AG10803 (cell line): ENCODE results near the gene LEF1.

Source experiments
- DNase-seq: peaks from one replicate; pipeline ENCODE4 v3.0.0; 2010; ENCODE audit warnings: low read depth
- H3K4me3 ChIP-seq: 2 replicates; pipeline ENCODE4 v1.5.1; 2011; ENCODE audit warnings: mild to moderate bottlenecking, low read length, control low read depth
- TF ChIP-seq, protein P1 (sequence below): conservative IDR thresholded peaks from 2 replicates; pipeline ENCODE4 v1.5.1; 2011; ENCODE audit warnings: mild to moderate bottlenecking, low read length, control low read depth, inconsistent platforms

LEF1 gene

DNA sequence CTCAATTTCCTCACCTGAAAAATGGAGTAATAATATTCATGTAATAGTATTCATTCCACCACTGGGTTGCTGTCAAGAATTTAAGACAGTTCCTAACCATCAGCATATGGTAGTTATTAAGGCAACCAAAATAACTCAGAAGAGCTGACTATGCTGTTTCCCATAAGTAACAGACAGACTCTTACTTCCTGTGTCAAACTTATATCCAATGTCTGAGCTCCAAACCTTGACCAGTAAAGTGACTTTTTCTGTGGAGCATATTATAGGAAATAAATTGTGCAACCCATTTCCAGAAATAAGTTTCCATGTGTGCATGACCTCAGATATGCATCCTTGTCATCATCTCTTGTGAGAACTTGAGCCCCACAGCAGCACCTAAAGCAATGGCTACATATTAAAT is 100.3 kb downstream of the LEF1 start:
- H3K4me3 ChIP-seq: no peak overlapping the region
- TF ChIP-seq, protein P1, sequence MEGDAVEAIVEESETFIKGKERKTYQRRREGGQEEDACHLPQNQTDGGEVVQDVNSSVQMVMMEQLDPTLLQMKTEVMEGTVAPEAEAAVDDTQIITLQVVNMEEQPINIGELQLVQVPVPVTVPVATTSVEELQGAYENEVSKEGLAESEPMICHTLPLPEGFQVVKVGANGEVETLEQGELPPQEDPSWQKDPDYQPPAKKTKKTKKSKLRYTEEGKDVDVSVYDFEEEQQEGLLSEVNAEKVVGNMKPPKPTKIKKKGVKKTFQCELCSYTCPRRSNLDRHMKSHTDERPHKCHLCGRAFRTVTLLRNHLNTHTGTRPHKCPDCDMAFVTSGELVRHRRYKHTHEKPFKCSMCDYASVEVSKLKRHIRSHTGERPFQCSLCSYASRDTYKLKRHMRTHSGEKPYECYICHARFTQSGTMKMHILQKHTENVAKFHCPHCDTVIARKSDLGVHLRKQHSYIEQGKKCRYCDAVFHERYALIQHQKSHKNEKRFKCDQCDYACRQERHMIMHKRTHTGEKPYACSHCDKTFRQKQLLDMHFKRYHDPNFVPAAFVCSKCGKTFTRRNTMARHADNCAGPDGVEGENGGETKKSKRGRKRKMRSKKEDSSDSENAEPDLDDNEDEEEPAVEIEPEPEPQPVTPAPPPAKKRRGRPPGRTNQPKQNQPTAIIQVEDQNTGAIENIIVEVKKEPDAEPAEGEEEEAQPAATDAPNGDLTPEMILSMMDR: no peak
- peak; percentile 79 for DNase-seq

DNA sequence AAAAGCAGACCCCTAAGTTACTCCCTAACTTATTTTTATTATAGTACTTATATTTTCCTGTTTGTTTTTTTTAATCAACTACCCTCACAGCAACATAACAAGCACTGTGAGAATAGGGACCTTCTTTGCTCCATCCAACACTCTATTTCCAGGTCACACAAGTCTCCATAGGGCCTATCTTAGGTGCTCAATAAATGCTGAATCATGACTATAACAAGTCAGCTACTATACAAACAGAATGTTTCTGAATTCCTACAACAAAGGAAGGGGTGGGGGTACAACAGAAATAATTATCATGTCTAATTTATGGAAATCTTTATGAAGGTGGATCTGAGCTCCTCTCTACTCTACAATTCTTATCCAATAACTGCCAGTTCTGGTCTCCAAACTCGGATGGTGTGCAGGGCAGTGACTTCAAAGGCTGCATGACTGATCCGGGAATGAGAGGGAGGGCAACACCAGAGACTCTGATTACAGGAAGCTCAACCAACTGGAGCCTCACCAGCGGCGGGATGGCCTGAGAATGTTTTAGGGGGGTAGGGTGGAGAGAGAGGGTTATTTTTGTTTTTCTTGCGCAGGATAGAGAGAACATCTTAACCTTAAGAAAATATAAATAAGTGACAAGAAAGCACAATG is 107.9 kb downstream of the LEF1 start:
- H3K4me3 ChIP-seq: no peak overlapping the region
- TF ChIP-seq, protein P1: no peak
- no peak for DNase-seq

- DNase-seq: peak; percentile 47
- TF ChIP-seq, protein P1: peak; percentile 44
- H3K4me3 ChIP-seq: no peak overlapping the region
Observed at GRCh38 chr4:108060164-108060563, 108.6 kb downstream of the LEF1 start.

DNA sequence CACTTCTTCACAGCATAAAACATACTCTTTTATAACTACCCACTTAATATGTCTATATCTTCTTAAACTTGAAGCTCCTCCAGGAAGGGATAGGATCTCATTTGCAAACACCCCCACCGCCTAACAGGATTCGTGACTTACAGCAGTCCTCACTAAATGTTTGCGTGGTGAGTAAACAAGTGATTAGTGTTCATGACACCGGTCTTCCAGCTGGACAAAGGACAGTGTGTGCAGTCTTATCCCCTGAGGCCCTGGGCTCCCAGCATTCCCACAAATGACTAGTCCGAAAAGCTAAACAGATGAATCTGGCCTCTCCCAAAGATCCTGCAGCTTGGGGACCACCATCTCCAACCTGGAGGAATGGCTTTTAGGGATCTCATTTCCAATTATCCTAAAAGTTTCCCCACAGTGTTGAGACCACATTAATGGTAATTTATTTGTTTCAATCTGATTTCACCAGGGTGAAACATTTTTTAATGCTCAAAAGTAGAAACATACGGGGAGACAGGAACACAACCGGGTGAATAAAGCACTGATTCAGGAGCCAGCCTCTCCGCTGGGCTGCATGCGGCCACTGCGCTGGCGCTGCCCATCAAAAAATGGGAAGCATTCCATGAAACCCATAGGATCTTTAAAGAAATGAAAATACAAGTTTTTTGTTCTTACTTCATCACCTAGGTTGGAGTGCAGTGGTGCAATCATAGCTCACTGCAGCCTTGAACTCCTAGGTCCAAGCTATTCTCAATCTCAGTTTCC is 109.9 kb downstream of the LEF1 start:
- peak; percentile 73 for DNase-seq
- TF ChIP-seq, protein P1: no peak
- no peak overlapping the region for H3K4me3 ChIP-seq

DNA sequence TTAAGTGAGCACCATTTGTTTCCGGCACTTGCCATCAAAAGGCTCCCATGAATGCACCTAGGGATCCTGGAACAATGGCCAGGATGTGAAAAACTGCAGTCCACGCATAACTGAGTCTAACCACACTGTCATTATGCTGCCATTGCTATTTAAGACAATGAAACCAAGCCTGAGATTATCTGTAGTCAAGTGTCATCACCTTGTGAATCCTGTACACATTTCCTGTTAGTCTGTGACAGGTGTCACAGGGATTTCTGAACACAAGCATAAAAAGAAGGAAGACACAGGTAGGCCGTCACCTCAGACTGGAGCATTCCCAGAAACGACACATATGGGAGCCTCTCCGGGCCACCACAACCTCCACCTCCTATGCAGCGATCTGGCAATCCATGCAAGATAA is 112.3 kb downstream of the LEF1 start:
- no peak for DNase-seq
- H3K4me3 ChIP-seq: no peak overlapping the region
- TF ChIP-seq, protein P1: no peak

- H3K4me3 ChIP-seq: no peak overlapping the region
- DNase-seq: no peak
- TF ChIP-seq, protein P1: no peak
Observed at GRCh38 chr4:108055787-108056186, 112.9 kb downstream of the LEF1 start.
